Cardiac septum (tissue), 1 donor: ENCODE results near the gene PTPDC1. TPM values are rescaled to one million over a fixed set of nuclear protein-coding genes. Genes with fewer than 3 reads are reported as not detected.

Experiments
- DNase-seq: peaks from one replicate; pipeline ENCODE4 v3.0.0-alpha.2; 2020; ENCODE audit warnings: low spot score
- intact Hi-C: fragments of 100-400 bp; cut with DNase I; formaldehyde crosslinking; loops from one replicate; pipeline ENCODE4 v1.14.0; 2022
- long read RNA-seq: library from polyadenylated mRNA; unstranded; transcript quantifications from one replicate; pipeline ENCODE4 v2.0.0, GENCODE V29; 2021
- total RNA-seq: library from RNA; stranded (reverse); fragmentation: NEBNext Ultra II Directional; extraction: Animal tissue kit (Norgen Biotek cat#: 25700); gene quantifications from one replicate; pipeline ENCODE4 v1.2.1, GENCODE V29; 2021
- donor health status: DM: no; HTN: no; CAD: no.

PTPDC1 gene
- 14.0 TPM for total RNA-seq
- long read RNA-seq, full-length matches to known transcripts, result 5 of 14 reads
- long read RNA-seq, partial matches to known transcripts, result 4 of 14 reads
- long read RNA-seq, other reads (novel, unspliced or antisense), result 5 of 14 reads

GRCh38 chr9:94084314-94084713 is at the start of gene PTPDC1:
Gene PTPDC1 (plus strand): TSS chr9:94084464. CDS start chr9:94084531, 67 bp downstream.
- no peak for DNase-seq
- intact Hi-C loops, result no loop called here

GRCh38 chr9:94034511-94034910 is 49.8 kb upstream of the PTPDC1 start:
- intact Hi-C loops, result no loop called here

GRCh38 chr9:94039786-94040185 is 44.5 kb upstream of the PTPDC1 start:
- intact Hi-C loops, result no loop called here
- no peak for DNase-seq

More at GRCh38 chr9:94034511-94034910, 49.8 kb upstream of the PTPDC1 start:
- no peak for DNase-seq

GRCh38 chr9:94042516-94043360 is 41.5 kb upstream of the PTPDC1 start:
- intact Hi-C loops, result no loop called here
- no peak for DNase-seq

- DNase-seq, result no peak
- intact Hi-C loops, result no loop called here
Measured at GRCh38 chr9:94054716-94055115, 29.5 kb upstream of the PTPDC1 start.

GRCh38 chr9:94056442-94056974 is 27.8 kb upstream of the PTPDC1 start:
- no peak for DNase-seq

GRCh38 chr9:94057918-94058317 is 26.3 kb upstream of the PTPDC1 start:
- no peak for DNase-seq
- intact Hi-C loops, result no loop called here

More at GRCh38 chr9:94056442-94056974, 27.8 kb upstream of the PTPDC1 start:
- intact Hi-C loops, result no loop called here

GRCh38 chr9:94061864-94062263 is 22.4 kb upstream of the PTPDC1 start:
- intact Hi-C loops, result no loop called here
- no peak for DNase-seq

GRCh38 chr9:94065535-94065961 is 18.7 kb upstream of the PTPDC1 start:
- intact Hi-C loops, result loop anchor here (1.0 kb wide), 1 partner anchor 148 kb away; no protein-coding TSS in a partner anchor
- no peak for DNase-seq

GRCh38 chr9:94068257-94068656 is 16.0 kb upstream of the PTPDC1 start:
- no peak for DNase-seq
- intact Hi-C loops, result no loop called here

GRCh38 chr9:94076557-94076956 is 7.7 kb upstream of the PTPDC1 start:
- no peak for DNase-seq
- intact Hi-C loops, result no loop called here

- intact Hi-C loops, result no loop called here
- DNase-seq, result no peak
Measured at GRCh38 chr9:94078086-94078485, 6.2 kb upstream of the PTPDC1 start.

GRCh38 chr9:94079236-94079635 is 5.0 kb upstream of the PTPDC1 start:
- DNase-seq, result no peak
- intact Hi-C loops, result no loop called here

GRCh38 chr9:94080249-94080648 is 4.0 kb upstream of the PTPDC1 start:
- no peak for DNase-seq
- intact Hi-C loops, result no loop called here

GRCh38 chr9:94081435-94081834 is 2.8 kb upstream of the PTPDC1 start:
- intact Hi-C loops, result no loop called here

GRCh38 chr9:94081864-94082463 is 2.3 kb upstream of the PTPDC1 start:
- intact Hi-C loops, result no loop called here
- no peak for DNase-seq

More at GRCh38 chr9:94081435-94081834, 2.8 kb upstream of the PTPDC1 start:
- no peak for DNase-seq

GRCh38 chr9:94082553-94082952 is 1.7 kb upstream of the PTPDC1 start:
- DNase-seq, result no peak
- intact Hi-C loops, result no loop called here

- intact Hi-C loops, result no loop called here
- no peak for DNase-seq
Measured at GRCh38 chr9:94082956-94083355, 1.3 kb upstream of the PTPDC1 start.

- intact Hi-C loops, result no loop called here
- no peak for DNase-seq
Measured at GRCh38 chr9:94083384-94083783, 880 bp upstream of the PTPDC1 start.

GRCh38 chr9:94085062-94085639 is 887 bp downstream of the PTPDC1 start:
- intact Hi-C loops, result no loop called here
- DNase-seq, result no peak
